ENCODE results near the gene CDS1. TPM values are rescaled to one million over a fixed set of nuclear protein-coding genes. Genes with fewer than 3 reads are reported as not detected.

The CDS1 gene
- total RNA-seq, 1 experiment from 2014 or later: 1.6 TPM

GRCh38 chr4:84691800-84692199 lies 108.9 kb downstream of the CDS1 start:
- H3K36me3 ChIP-seq: peaks cover 88% of the 10 kb centered on the region
- H3K9me3 ChIP-seq (replicated peaks): no peaks in the 10 kb centered on the region
- no peak for DNase-seq
- H3K4me1 ChIP-seq: peaks cover 34% of the 10 kb centered on the region
- no peaks in the 10 kb centered on the region for H3K27me3 ChIP-seq
- H3K4me3 ChIP-seq: no peak overlapping the region
- peak overlapping the region; percentile 72 for H3K27ac ChIP-seq

- no peak for DNase-seq
- Histone ChIP-seq H3K27me3 (no peaks in the 10 kb centered on the region), H3K4me3 (no peak overlapping the region), H3K4me1 (peaks cover 5% of the 10 kb centered on the region), H3K36me3 (peaks cover 93% of the 10 kb centered on the region), H3K27ac (no peak overlapping the region), H3K9me3 (replicated peaks) (no peaks in the 10 kb centered on the region)
These were observed 114.2 kb downstream of the CDS1 start for GRCh38 chr4:84697159-84697558.

GRCh38 chr4:84697615-84698201 lies 114.8 kb downstream of the CDS1 start:
- H3K27ac ChIP-seq: no peak overlapping the region

GRCh38 chr4:84699001-84699671 lies 116.2 kb downstream of the CDS1 start:
- H3K36me3 ChIP-seq: peaks cover 93% of the 10 kb centered on the region
- no peaks in the 10 kb centered on the region; the same call in 1 of the 2 replicates for H3K4me1 ChIP-seq
- no peaks in the 10 kb centered on the region for H3K9me3 ChIP-seq (replicated peaks)
- no peaks in the 10 kb centered on the region for H3K27me3 ChIP-seq
- no peak overlapping the region for H3K27ac ChIP-seq
- no peak for DNase-seq
- H3K4me3 ChIP-seq: no peak overlapping the region

More at GRCh38 chr4:84697615-84698201, 114.8 kb downstream of the CDS1 start:
- Histone ChIP-seq H3K4me1 (no peaks in the 10 kb centered on the region; the same call in none of the 2 replicates), H3K9me3 (replicated peaks) (no peaks in the 10 kb centered on the region), H3K27me3 (no peaks in the 10 kb centered on the region), H3K36me3 (peaks cover 93% of the 10 kb centered on the region), H3K4me3 (no peak overlapping the region)
- DNase-seq: no peak

Other genes with a start within 250 kb of the CDS1 start
- gene NKX6-1, start 83.8 kb upstream of the CDS1 start, total RNA-seq (2014; rRNA removed; shearing (Covaris generic)): 4.2 and 4.7 TPM in 2 replicates

Measured in SJCRH30 (cell line).